ENCODE measurements around the gene TNFRSF18.

TNFRSF18 gene

GRCh38 chr1:1239227-1239613, 32.8 kb upstream of the TNFRSF18 start:
- Histone ChIP-seq H3K9me3 (ENCODE audit: control insufficient read depth, insufficient read depth, low read length) (no peaks in the 10 kb centered on the region), H3K79me2 (ENCODE audit: control insufficient read depth, low read length) (peaks cover 14% of the 10 kb centered on the region), H3K27me3 (ENCODE audit: control insufficient read depth, low read length) (peaks cover 11% of the 10 kb centered on the region), H3K4me3 (ENCODE audit: low read length) (no peak overlapping the region), H3K4me2 (ENCODE audit: low read length) (no peak overlapping the region), H3F3A (ENCODE audit: control insufficient read depth, insufficient read depth) (no peaks in the 10 kb centered on the region), H3K36me3 (ENCODE audit: control insufficient read depth, low read length) (peaks cover 9% of the 10 kb centered on the region; the same call in 1 of the 2 replicates), H3K9me2 (replicated peaks; ENCODE audit: control insufficient read depth, low read length) (no peaks in the 10 kb centered on the region), H4K20me1 (ENCODE audit: control insufficient read depth, insufficient read depth, low read depth, low read length) (no peaks in the 10 kb centered on the region), H3K27ac (ENCODE audit: low read depth, low read length) (no peak overlapping the region), H3K4me1 (ENCODE audit: control insufficient read depth, low read length) (peaks cover 4% of the 10 kb centered on the region; the same call in 1 of the 2 replicates)
- TF ChIP-seq CTCF (IDR thresholded peaks at IDR 0.05; ENCODE audit: low read depth, low read length, poor library complexity, severe bottlenecking) (no peak), EZH2phosphoT487 (IDR thresholded peaks at IDR 0.05; ENCODE audit: borderline replicate concordance, low read length) (no peak)

GRCh38 chr1:1238702-1239178, 32.3 kb upstream of the TNFRSF18 start:
- no peaks in the 10 kb centered on the region for H3K9me3 ChIP-seq (ENCODE audit: control insufficient read depth, insufficient read depth, low read length)
- no peak overlapping the region for H3K27ac ChIP-seq (ENCODE audit: low read depth, low read length)
- H3K4me1 ChIP-seq (ENCODE audit: control insufficient read depth, low read length), result peaks cover 5% of the 10 kb centered on the region; the same call in 1 of the 2 replicates
- H3K4me2 ChIP-seq (ENCODE audit: low read length), result no peak overlapping the region
- H3K27me3 ChIP-seq (ENCODE audit: control insufficient read depth, low read length), result peaks cover 11% of the 10 kb centered on the region
- no peaks in the 10 kb centered on the region for H3K9me2 ChIP-seq (replicated peaks; ENCODE audit: control insufficient read depth, low read length)
- TF ChIP-seq EZH2phosphoT487 (IDR thresholded peaks at IDR 0.05; ENCODE audit: borderline replicate concordance, low read length) (no peak), CTCF (IDR thresholded peaks at IDR 0.05; ENCODE audit: low read depth, low read length, poor library complexity, severe bottlenecking) (no peak)
- H4K20me1 ChIP-seq (ENCODE audit: control insufficient read depth, insufficient read depth, low read depth, low read length), result no peaks in the 10 kb centered on the region
- no peak overlapping the region for H3K4me3 ChIP-seq (ENCODE audit: low read length)
- H3K36me3 ChIP-seq (ENCODE audit: control insufficient read depth, low read length), result peaks cover 13% of the 10 kb centered on the region
- no peaks in the 10 kb centered on the region for H3F3A ChIP-seq (ENCODE audit: control insufficient read depth, insufficient read depth)
- peaks cover 19% of the 10 kb centered on the region for H3K79me2 ChIP-seq (ENCODE audit: control insufficient read depth, low read length)

- Histone ChIP-seq H3K4me2 (ENCODE audit: low read length) (no peak overlapping the region), H3K27ac (ENCODE audit: low read depth, low read length) (no peak overlapping the region), H3K4me1 (ENCODE audit: control insufficient read depth, low read length) (peaks cover 11% of the 10 kb centered on the region), H3K27me3 (ENCODE audit: control insufficient read depth, low read length) (peaks cover 11% of the 10 kb centered on the region), H3K36me3 (ENCODE audit: control insufficient read depth, low read length) (peaks cover 16% of the 10 kb centered on the region), H3K9me2 (replicated peaks; ENCODE audit: control insufficient read depth, low read length) (no peaks in the 10 kb centered on the region), H3K79me2 (ENCODE audit: control insufficient read depth, low read length) (peaks cover 25% of the 10 kb centered on the region), H3K4me3 (ENCODE audit: low read length) (no peak overlapping the region), H3F3A (ENCODE audit: control insufficient read depth, insufficient read depth) (no peaks in the 10 kb centered on the region), H4K20me1 (ENCODE audit: control insufficient read depth, insufficient read depth, low read depth, low read length) (no peaks in the 10 kb centered on the region), H3K9me3 (ENCODE audit: control insufficient read depth, insufficient read depth, low read length) (no peaks in the 10 kb centered on the region)
- TF ChIP-seq EZH2phosphoT487 (IDR thresholded peaks at IDR 0.05; ENCODE audit: borderline replicate concordance, low read length) (no peak), CTCF (IDR thresholded peaks at IDR 0.05; ENCODE audit: low read depth, low read length, poor library complexity, severe bottlenecking) (no peak)
Measured at GRCh38 chr1:1237874-1238701, 31.7 kb upstream of the TNFRSF18 start.

Data from DOHH2 (cell line).